ENCODE results near the gene ABHD8. TPM values are rescaled to one million over a fixed set of nuclear protein-coding genes. Genes with fewer than 3 reads are reported as not detected.

The ABHD8 gene
- total RNA-seq, 1 donor from 2014 or later, result 4.6 TPM

DNA sequence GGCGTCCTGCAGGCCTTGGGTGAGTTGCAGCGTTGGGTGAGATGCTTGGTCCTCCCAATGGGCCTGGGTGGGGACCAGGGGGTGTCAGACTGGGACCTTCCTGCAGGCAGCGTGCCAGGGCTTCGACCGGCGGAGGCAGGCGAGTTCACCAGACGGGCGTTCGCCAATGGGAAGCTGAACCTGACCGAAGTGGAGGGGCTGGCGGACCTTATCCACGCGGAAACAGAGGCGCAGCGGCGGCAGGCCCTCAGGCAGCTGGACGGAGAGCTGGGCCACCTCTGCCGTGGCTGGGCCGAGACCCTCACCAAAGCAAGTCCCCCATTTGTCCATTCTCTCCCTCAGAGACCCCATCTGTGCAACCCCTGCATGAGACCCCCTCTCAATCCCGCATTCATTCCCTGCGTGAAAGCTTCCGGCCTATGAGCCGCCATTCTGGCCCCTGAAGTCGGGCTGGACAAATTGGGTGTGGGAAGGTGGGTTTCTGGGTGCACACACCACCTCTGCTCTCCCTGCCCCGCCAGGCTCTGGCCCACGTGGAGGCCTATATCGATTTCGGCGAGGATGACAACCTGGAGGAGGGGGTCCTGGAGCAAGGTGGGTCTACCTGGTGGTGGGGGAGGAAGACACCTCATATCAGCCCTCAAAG, 35.3 kb upstream of the ABHD8 start:
- Histone ChIP-seq H4K20me1 (ENCODE audit: low read depth) (no peaks in the 10 kb centered on the region), H3K4me1 (peaks cover 5% of the 10 kb centered on the region), H3K4me3 (peak overlapping the region; percentile 94), H2AFZ (replicated peaks) (no peak overlapping the region), H3K79me2 (ENCODE audit: low read depth) (peaks cover 15% of the 10 kb centered on the region), H3K36me3 (no peaks in the 10 kb centered on the region), H3K9me3 (ENCODE audit: low read depth) (no peaks in the 10 kb centered on the region), H3K27me3 (no peaks in the 10 kb centered on the region), H3F3A (ENCODE audit: low read depth) (peaks cover 31% of the 10 kb centered on the region), H3K9ac (no peak overlapping the region), H3K27ac (no peak overlapping the region), H3K4me2 (peak overlapping the region; percentile 93)
- Mint-ChIP-seq H3K9me3 (no peaks in the 10 kb centered on the region), H3K36me3 (peaks cover 2% of the 10 kb centered on the region), H3K27me3 (ENCODE audit: insufficient read depth, low read depth) (peaks cover 11% of the 10 kb centered on the region), H3K4me3 (peak overlapping the region; percentile 100), H3K27ac (no peak overlapping the region), H3K4me1 (peaks cover 16% of the 10 kb centered on the region)
- TF ChIP-seq EZH2phosphoT487 (IDR thresholded peaks at IDR 0.05) (no peak), EZH2 (IDR thresholded peaks at IDR 0.05) (no peak)
- TF ChIP-seq, protein P1, sequence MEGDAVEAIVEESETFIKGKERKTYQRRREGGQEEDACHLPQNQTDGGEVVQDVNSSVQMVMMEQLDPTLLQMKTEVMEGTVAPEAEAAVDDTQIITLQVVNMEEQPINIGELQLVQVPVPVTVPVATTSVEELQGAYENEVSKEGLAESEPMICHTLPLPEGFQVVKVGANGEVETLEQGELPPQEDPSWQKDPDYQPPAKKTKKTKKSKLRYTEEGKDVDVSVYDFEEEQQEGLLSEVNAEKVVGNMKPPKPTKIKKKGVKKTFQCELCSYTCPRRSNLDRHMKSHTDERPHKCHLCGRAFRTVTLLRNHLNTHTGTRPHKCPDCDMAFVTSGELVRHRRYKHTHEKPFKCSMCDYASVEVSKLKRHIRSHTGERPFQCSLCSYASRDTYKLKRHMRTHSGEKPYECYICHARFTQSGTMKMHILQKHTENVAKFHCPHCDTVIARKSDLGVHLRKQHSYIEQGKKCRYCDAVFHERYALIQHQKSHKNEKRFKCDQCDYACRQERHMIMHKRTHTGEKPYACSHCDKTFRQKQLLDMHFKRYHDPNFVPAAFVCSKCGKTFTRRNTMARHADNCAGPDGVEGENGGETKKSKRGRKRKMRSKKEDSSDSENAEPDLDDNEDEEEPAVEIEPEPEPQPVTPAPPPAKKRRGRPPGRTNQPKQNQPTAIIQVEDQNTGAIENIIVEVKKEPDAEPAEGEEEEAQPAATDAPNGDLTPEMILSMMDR (IDR thresholded peaks at IDR 0.05), result no peak
- DNase-seq (ENCODE audit: low spot score), result no peak

DNA sequence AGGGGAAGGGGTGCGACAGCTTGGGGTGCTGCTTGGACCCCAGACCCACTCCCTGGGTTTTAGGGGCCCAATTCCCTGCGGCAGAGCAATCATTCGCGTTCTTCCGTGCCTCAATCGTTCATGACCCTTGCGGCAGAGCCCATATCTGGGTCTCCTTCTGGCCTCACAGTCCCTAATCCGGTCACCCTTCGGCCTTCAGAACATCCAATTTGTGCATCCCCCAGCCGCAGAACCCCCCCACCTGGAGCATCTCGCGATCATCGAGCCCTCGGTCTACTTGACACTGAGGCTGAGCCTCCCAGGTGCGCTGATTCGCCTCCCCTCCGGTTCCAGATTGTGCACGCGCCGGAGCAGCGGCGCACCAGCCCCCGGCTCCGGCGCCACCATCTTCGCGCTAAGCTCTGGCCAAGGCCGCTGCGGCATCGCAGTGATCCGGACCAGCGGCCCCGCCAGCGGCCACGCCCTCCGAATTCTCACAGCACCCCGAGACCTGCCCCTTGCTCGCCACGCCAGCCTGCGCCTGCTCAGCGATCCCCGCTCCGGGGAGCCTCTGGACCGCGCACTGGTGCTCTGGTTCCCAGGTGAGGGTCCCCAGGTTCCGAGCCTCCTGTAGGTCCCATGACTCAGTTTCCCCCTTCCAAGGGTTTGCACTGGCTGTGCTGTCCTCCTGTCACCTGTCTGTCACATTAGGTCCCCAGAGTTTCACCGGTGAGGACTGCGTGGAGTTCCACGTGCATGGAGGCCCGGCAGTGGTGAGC, 34.6 kb upstream of the ABHD8 start:
- Histone ChIP-seq H4K20me1 (ENCODE audit: low read depth) (peaks cover under 1% of the 10 kb centered on the region), H3K4me2 (peak overlapping the region; percentile 93), H3K79me2 (ENCODE audit: low read depth) (peaks cover 15% of the 10 kb centered on the region), H3K4me1 (peaks cover 5% of the 10 kb centered on the region), H3F3A (ENCODE audit: low read depth) (peaks cover 37% of the 10 kb centered on the region), H2AFZ (replicated peaks) (peak overlapping the region; percentile 65), H3K27ac (no peak overlapping the region), H3K4me3 (peak overlapping the region; percentile 94), H3K27me3 (no peaks in the 10 kb centered on the region), H3K36me3 (no peaks in the 10 kb centered on the region), H3K9me3 (ENCODE audit: low read depth) (no peaks in the 10 kb centered on the region), H3K9ac (peak overlapping the region; percentile 38)
- H3K27ac Mint-ChIP-seq, result peak overlapping the region; percentile 94
- peaks cover 16% of the 10 kb centered on the region for H3K4me1 Mint-ChIP-seq
- DNase-seq (ENCODE audit: low spot score), result peak; percentile 63
- peaks cover 11% of the 10 kb centered on the region for H3K27me3 Mint-ChIP-seq (ENCODE audit: insufficient read depth, low read depth)
- H3K9me3 Mint-ChIP-seq, result no peaks in the 10 kb centered on the region
- TF ChIP-seq, protein P1 (IDR thresholded peaks at IDR 0.05), result no peak
- no peak for TF ChIP-seq EZH2 (IDR thresholded peaks at IDR 0.05)
- TF ChIP-seq EZH2phosphoT487 (IDR thresholded peaks at IDR 0.05), result no peak
- peak overlapping the region; percentile 100 for H3K4me3 Mint-ChIP-seq
- H3K36me3 Mint-ChIP-seq, result peaks cover 2% of the 10 kb centered on the region

DNA sequence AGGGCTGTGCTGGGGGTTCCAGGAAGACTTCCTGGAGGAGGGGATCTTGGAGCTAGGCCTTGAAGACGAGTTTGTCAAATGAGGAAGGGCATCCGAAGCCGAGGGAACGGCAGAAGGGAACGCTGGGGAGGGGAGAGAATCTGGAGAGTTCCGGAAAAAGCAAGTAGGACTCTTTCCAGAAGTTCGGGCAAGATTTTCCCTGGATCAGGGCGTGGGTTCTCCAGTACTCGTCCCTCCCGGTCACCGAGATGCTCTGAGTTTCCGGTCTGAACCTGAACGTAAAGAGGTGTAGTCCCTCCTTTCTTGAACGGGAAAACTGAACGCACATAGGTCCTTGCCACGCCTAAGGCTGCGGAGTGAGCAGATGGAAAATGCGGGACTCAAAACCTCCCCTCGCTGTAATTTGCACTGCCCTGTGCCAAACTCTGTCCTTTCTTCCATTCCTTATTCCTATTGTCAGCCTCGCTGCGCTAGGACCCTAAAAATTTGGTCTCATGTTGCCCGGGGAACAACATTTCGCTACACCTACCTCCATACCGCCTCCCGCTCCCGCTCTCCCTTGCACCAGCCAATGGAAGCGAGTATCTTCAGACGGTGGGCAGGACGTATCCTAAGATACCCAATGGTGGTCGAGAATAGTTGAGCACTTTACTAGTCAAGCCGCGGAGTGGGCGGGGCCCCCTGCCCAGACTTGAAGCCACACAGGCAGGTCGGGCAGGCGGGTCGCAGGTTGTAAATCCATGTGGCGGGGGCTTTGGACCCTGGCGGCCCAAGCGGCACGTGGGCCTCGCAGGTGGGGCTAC, 33.8 kb upstream of the ABHD8 start, which contains the start of gene GTPBP3:
TSS of gene GTPBP3 (plus strand) at position 682 of the 803 bp plus-strand sequence. CDS start at position 741, 59 bp downstream.
- Histone ChIP-seq H2AFZ (replicated peaks) (peak within 1 kb of the TSS; percentile 79), H3K4me3 (peak within 1 kb of the TSS; percentile 94), H3K4me2 (peak within 1 kb of the TSS; percentile 93), H3F3A (ENCODE audit: low read depth) (peaks cover 44% of the 10 kb centered on the region), H3K79me2 (ENCODE audit: low read depth) (peaks cover 15% of the 10 kb centered on the region), H4K20me1 (ENCODE audit: low read depth) (peaks cover 5% of the 10 kb centered on the region), H3K27ac (peak within 1 kb of the TSS; percentile 70), H3K36me3 (no peaks in the 10 kb centered on the region), H3K9ac (peak within 1 kb of the TSS; percentile 38), H3K4me1 (peaks cover 5% of the 10 kb centered on the region), H3K27me3 (no peaks in the 10 kb centered on the region), H3K9me3 (ENCODE audit: low read depth) (no peaks in the 10 kb centered on the region)
- peak; percentile 99 for DNase-seq (ENCODE audit: low spot score)
- peaks cover 19% of the 10 kb centered on the region for H3K4me1 Mint-ChIP-seq
- no peaks in the 10 kb centered on the region for H3K9me3 Mint-ChIP-seq
- H3K27ac Mint-ChIP-seq, result peak within 1 kb of the TSS; percentile 94
- peak within 1 kb of the TSS; percentile 100 for H3K4me3 Mint-ChIP-seq
- H3K36me3 Mint-ChIP-seq, result peaks cover 6% of the 10 kb centered on the region
- H3K27me3 Mint-ChIP-seq (ENCODE audit: insufficient read depth, low read depth), result peaks cover 18% of the 10 kb centered on the region
- TF ChIP-seq, protein P1 (IDR thresholded peaks at IDR 0.05), result no peak
- peak; percentile 8 for TF ChIP-seq EZH2 (IDR thresholded peaks at IDR 0.05)
